ENCODE results near the gene URAD.

Gene URAD

DNA sequence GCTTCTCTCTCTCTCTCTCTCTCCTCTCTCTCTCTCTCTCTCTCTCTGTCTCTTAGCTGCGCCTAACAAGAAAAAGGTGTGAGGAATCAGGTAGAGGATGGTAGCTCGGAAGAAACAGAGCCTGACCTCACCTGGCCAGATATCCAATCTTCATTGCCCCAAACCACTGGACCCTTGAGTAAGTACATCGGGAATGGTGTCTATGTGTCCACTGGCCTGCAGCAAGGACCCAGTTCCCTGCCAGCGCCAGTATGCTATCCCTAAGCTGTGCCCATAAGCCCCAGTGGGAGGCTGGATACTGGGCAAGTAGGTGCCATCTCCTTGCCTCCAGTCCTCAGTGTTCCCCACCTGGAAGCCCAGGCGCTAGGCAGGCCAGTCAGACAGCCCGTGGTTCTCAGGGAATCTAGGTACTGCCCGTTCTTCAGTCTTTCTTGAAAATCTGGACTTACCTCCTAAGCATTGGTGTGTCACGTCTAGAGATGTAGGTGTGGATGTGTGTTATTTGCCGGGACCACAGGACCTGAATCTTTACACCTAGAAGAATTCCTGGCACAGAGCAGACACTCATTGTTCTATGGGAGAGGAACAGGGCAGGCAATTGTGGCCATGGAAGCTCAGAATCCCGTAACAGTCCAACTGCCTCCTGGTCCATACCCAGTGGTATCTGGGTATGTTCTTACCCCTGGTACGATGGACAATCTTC is 7.3 kb downstream of the URAD start:
- Histone ChIP-seq H3K36me3 (replicated peaks; ENCODE audit: low read depth, low read length) (no peaks in the 10 kb centered on the region), H2AFZ (ENCODE audit: low read depth, low read length) (no peak overlapping the region), H3K4me3 (ENCODE audit: low read length) (no peak overlapping the region), H3K27ac (ENCODE audit: low read length) (no peak overlapping the region), H3K4me1 (ENCODE audit: low read length) (0 out of 2 replicates have a peak, but pooled peaks cover 5% of the 10 kb centered on the region), H3K27me3 (ENCODE audit: low read depth, low read length) (peaks cover 11% of the 10 kb centered on the region), H4K20me1 (ENCODE audit: insufficient read depth, low read length) (no peaks in the 10 kb centered on the region), H3K9me3 (ENCODE audit: insufficient read depth, low read length) (no peaks in the 10 kb centered on the region), H3K79me2 (ENCODE audit: low read length) (no peaks in the 10 kb centered on the region), H3K4me2 (ENCODE audit: low read length) (no peak overlapping the region), H3K9ac (ENCODE audit: low read length) (no peak overlapping the region)
- no peak for TF ChIP-seq EZH2phosphoT487 (IDR thresholded peaks at IDR 0.05; ENCODE audit: low read depth)
- TF ChIP-seq, protein P1, sequence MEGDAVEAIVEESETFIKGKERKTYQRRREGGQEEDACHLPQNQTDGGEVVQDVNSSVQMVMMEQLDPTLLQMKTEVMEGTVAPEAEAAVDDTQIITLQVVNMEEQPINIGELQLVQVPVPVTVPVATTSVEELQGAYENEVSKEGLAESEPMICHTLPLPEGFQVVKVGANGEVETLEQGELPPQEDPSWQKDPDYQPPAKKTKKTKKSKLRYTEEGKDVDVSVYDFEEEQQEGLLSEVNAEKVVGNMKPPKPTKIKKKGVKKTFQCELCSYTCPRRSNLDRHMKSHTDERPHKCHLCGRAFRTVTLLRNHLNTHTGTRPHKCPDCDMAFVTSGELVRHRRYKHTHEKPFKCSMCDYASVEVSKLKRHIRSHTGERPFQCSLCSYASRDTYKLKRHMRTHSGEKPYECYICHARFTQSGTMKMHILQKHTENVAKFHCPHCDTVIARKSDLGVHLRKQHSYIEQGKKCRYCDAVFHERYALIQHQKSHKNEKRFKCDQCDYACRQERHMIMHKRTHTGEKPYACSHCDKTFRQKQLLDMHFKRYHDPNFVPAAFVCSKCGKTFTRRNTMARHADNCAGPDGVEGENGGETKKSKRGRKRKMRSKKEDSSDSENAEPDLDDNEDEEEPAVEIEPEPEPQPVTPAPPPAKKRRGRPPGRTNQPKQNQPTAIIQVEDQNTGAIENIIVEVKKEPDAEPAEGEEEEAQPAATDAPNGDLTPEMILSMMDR (IDR thresholded peaks at IDR 0.05; ENCODE audit: low read depth, low read length), result no peak

DNA sequence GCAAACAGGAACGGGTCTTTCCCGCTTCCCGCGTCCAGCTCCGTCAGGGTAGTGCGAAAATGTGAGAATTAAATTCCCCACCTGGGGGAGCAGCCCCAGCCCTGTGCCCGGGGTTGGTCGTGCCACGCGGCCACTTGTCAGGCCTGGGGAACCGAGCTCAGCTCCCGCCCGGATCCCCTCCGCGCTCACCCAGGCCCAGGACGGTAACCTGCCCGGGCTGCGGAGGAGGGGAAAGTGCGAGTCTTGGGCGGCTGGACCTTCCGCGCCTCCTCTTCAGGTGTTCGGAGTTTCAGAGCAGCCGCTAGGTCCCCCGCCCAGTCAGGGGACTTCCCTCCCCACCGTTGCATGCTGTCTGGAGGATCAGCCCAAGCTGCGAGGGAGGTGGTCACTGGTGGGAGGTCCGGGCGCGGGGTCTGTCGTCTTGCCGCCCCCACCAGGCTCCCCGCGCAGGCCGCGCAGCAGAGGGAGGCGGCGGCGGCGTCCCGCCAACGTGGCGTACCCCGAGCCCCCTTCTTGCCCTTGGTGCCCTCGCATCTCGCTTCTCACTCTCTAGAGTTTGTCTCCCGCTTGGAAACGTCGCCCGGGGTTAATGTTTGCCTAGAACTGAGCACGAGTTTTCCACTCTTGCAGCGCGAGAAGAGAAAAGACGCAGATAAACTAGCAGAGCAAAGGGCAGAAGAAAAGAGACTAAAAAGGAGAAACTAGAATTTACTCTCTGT is 8.1 kb downstream of the URAD start:
- Histone ChIP-seq H3K36me3 (replicated peaks; ENCODE audit: low read depth, low read length) (no peaks in the 10 kb centered on the region), H3K4me1 (ENCODE audit: low read length) (0 out of 2 replicates have a peak, but pooled peaks cover 5% of the 10 kb centered on the region), H2AFZ (ENCODE audit: low read depth, low read length) (no peak overlapping the region), H3K79me2 (ENCODE audit: low read length) (no peaks in the 10 kb centered on the region), H3K9ac (ENCODE audit: low read length) (no peak overlapping the region), H4K20me1 (ENCODE audit: insufficient read depth, low read length) (no peaks in the 10 kb centered on the region), H3K27me3 (ENCODE audit: low read depth, low read length) (peaks cover 11% of the 10 kb centered on the region), H3K27ac (ENCODE audit: low read length) (no peak overlapping the region), H3K9me3 (ENCODE audit: insufficient read depth, low read length) (no peaks in the 10 kb centered on the region), H3K4me3 (ENCODE audit: low read length) (no peak overlapping the region), H3K4me2 (ENCODE audit: low read length) (no peak overlapping the region)
- TF ChIP-seq, protein P1 (IDR thresholded peaks at IDR 0.05; ENCODE audit: low read depth, low read length), result no peak
- TF ChIP-seq EZH2phosphoT487 (IDR thresholded peaks at IDR 0.05; ENCODE audit: low read depth), result no peak

DNA sequence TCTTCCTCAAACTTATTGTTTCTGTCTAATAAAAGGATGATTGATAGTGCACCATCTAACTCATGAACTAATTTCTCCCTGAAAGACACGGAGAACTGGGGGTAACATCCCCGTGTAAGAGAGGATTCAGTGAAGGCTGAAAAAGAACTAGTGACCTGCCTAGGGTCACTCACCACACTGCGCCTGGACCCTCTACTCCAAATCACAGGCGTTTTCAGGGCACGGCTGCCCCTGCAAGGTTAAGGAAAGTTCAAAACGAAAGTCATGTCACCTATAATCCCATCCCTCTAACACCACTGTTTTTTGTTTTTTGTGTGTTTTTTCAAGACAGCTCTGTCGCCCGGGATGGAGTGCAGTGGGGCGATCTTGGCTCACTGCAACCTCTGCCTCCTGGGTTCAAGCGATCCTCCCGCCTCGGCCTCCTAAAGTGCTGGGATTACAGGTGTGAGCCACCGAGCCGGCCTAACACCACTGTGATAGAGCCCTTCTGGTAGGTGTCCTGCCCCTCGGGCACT is 8.7 kb downstream of the URAD start:
- Histone ChIP-seq H3K4me2 (ENCODE audit: low read length) (no peak overlapping the region), H3K36me3 (replicated peaks; ENCODE audit: low read depth, low read length) (no peaks in the 10 kb centered on the region), H4K20me1 (ENCODE audit: insufficient read depth, low read length) (no peaks in the 10 kb centered on the region), H3K79me2 (ENCODE audit: low read length) (no peaks in the 10 kb centered on the region), H2AFZ (ENCODE audit: low read depth, low read length) (no peak overlapping the region), H3K9ac (ENCODE audit: low read length) (no peak overlapping the region), H3K27ac (ENCODE audit: low read length) (no peak overlapping the region), H3K4me3 (ENCODE audit: low read length) (no peak overlapping the region), H3K27me3 (ENCODE audit: low read depth, low read length) (peaks cover 11% of the 10 kb centered on the region), H3K9me3 (ENCODE audit: insufficient read depth, low read length) (no peaks in the 10 kb centered on the region), H3K4me1 (ENCODE audit: low read length) (0 out of 2 replicates have a peak, but pooled peaks cover 5% of the 10 kb centered on the region)
- no peak for TF ChIP-seq EZH2phosphoT487 (IDR thresholded peaks at IDR 0.05; ENCODE audit: low read depth)
- TF ChIP-seq, protein P1 (IDR thresholded peaks at IDR 0.05; ENCODE audit: low read depth, low read length), result no peak

DNA sequence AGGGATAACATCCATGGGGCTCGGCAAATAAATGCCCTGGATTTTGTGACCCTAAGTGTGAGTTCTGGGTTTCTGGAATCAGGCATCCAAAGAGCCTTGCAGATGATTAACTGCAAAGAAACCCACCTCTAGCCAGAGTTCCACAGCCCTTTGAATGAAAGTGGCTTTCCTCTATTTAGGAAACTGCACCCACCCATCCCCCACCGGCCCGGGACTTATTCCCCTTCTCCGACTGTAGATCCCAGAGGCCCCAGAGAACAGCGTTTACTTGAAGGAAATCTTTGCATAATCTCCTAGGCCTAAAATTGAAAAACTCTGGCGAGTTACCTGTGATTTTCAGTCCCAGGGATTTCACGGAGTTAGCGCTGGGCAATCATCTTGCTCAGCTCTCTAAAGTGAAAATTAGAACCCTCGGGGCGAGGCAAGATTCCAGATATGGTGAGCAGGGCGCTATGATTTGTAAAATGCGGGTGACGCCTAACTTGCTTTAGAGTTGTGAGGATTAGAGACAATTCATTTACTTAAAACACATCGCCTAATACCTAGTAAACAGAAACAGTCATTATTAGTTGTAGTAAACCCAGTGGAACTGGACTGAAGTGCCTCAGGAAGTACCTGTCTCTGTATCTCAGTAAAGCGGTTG is 9.4 kb downstream of the URAD start:
- Histone ChIP-seq H3K36me3 (replicated peaks; ENCODE audit: low read depth, low read length) (no peaks in the 10 kb centered on the region), H3K27me3 (ENCODE audit: low read depth, low read length) (peaks cover 11% of the 10 kb centered on the region), H3K9ac (ENCODE audit: low read length) (no peak overlapping the region), H3K4me1 (ENCODE audit: low read length) (0 out of 2 replicates have a peak, but pooled peaks cover 2% of the 10 kb centered on the region), H3K9me3 (ENCODE audit: insufficient read depth, low read length) (no peaks in the 10 kb centered on the region), H4K20me1 (ENCODE audit: insufficient read depth, low read length) (no peaks in the 10 kb centered on the region), H2AFZ (ENCODE audit: low read depth, low read length) (no peak overlapping the region), H3K4me3 (ENCODE audit: low read length) (no peak overlapping the region), H3K27ac (ENCODE audit: low read length) (no peak overlapping the region), H3K4me2 (ENCODE audit: low read length) (no peak overlapping the region), H3K79me2 (ENCODE audit: low read length) (no peaks in the 10 kb centered on the region)
- no peak for TF ChIP-seq EZH2phosphoT487 (IDR thresholded peaks at IDR 0.05; ENCODE audit: low read depth)
- TF ChIP-seq, protein P1 (IDR thresholded peaks at IDR 0.05; ENCODE audit: low read depth, low read length), result no peak
